Uterus (tissue), 4 donors: ENCODE data around the gene KREMEN1. TPM values are rescaled to one million over a fixed set of nuclear protein-coding genes. Genes with fewer than 3 reads are reported as not detected.
A peak's percentile ranks its signal among the peaks of the same experiment; 100 is the strongest.

Experiments
- DNase-seq, 2 donors: peaks; one replicate each; pipeline ENCODE4 v3.0.0-alpha.2; 2019 to 2020
- H3K27ac ChIP-seq, 2 donors: fragments of 200-600 bp; sonication (generic); 1 replicate in 1 of 2; 2 replicates in 1 of 2; pipeline ENCODE4 v1.5.1; 2016 to 2018
- H3K27me3 ChIP-seq, 2 donors: fragments of 200-600 bp; sonication (generic); one replicate each; pipeline ENCODE4 v1.5.1; 2018 to 2019; ENCODE audit warnings: control low read depth in 1 of 2
- H3K36me3 ChIP-seq, 2 donors: fragments of 200-600 bp; sonication (generic); one replicate each; pipeline ENCODE4 v1.5.1; 2019; ENCODE audit warnings: control low read depth in 1 of 2
- H3K4me1 ChIP-seq, 2 donors: fragments of 200-600 bp; sonication (generic); one replicate each; pipeline ENCODE4 v1.5.1; 2018 to 2019; ENCODE audit warnings: control low read depth in 1 of 2
- H3K4me3 ChIP-seq, 2 donors: fragments of 200-600 bp; sonication (generic); 1 replicate in 1 of 2; 2 replicates in 1 of 2; pipeline ENCODE4 v1.5.1; 2018 to 2019; ENCODE audit warnings: mild to moderate bottlenecking in 1 of 2
- H3K9me3 ChIP-seq, 2 donors: fragments of 200-600 bp; sonication (generic); one replicate each; pipeline ENCODE4 v1.5.1; 2019; ENCODE audit warnings: control low read depth in 1 of 2
- POLR2A ChIP-seq, 2 donors: fragments of 450-650 bp; IDR thresholded peaks; one replicate each; pipeline ENCODE4 v1.6.1; 2016; ENCODE audit warnings: antibody characterized with exemption in 2 of 2, mild to moderate bottlenecking in 1 of 2, moderate library complexity in 1 of 2
- intact Hi-C: fragments of 100-400 bp; cut with DNase I; formaldehyde crosslinking; loops from one replicate; pipeline ENCODE4 v1.15.1; 2023; ENCODE audit warnings: low total_unique reads
- total RNA-seq, 4 donors: library from RNA; depleted of rRNA in 3 of 4; stranded (reverse); fragments of >200 nt in 3 of 4; gene quantifications; one replicate each; pipeline versions ENCODE4 v1.1.0 to v1.2.4, GENCODE V29; 2014 to 2023
- TF ChIP-seq, protein P1 (sequence below), 4 experiments: fragments of 200-600 bp in 2 of 4; fragments of 450-650 bp in 2 of 4; sonication (generic) in 2 of 4; IDR thresholded peaks; one replicate each; pipeline ENCODE4 v1.5.1; 2016 to 2019; ENCODE audit warnings: antibody characterized with exemption in 4 of 4, mild to moderate bottlenecking in 2 of 4, moderate library complexity in 1 of 4
- donor health status: DM: yes; HTN: yes; CAD: no.

KREMEN1 gene
- total RNA-seq, 4 donors from 2014 or later: 5.9 to 25.1 (median 10.2) TPM

DNA sequence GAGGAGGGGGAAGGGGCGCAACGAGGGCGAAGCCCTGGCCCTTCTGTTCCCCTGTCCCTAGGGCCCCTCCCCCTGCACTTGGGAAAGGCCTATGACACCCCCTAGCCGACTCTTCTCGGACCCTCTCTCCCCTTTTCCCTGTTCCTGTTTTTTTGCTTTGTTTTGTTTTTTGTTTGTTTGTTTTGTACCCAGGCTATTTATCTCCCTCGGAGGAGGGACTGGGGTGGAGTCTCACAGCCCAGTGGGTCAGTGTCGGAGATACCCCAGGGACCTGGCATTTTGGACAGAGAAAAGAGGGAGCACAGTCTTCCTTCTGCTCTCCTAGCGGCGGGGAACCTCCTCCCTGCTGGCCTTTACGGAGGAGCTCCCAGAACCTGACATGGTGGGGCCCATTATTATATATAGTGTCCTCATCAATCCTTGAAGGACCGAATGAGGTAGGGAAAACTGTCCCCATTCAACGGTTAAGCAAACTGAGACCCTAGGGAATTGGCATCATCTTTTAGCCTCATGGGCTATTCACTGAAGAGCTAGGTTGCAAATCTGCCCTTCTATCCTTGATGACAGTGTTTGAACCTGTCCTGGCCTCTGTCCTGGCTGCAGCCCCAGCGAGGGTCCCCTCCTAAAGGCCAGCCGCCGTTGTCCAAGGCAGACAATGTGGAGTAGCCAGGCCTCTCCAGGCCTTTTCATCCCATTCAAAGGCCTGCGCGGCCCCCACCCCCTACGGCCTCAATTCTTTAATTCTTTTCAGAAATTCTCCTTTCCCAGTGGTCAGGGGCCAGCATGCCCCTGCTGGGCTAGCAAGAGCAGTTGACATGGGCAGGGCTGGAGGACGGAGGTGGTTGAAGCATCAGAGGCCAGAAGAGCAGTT lies 133.8 kb downstream of the KREMEN1 start:
- Histone ChIP-seq H3K27me3 (no peaks in the 10 kb centered on the region), H3K36me3 (no peaks in the 10 kb centered on the region), H3K27ac (peak overlapping the region in 1 of 2 donors; percentile 71), H3K9me3 (no peaks in the 10 kb centered on the region), H3K4me1 (peaks cover 0 to 10% of the 10 kb centered on the region in 2 donors), H3K4me3 (peak overlapping the region; percentile 61 to 66)
- no peak for DNase-seq
- intact Hi-C loops: no loop called here
- no peak for TF ChIP-seq POLR2A (IDR thresholded peaks at IDR 0.05)
- TF ChIP-seq, protein P1, sequence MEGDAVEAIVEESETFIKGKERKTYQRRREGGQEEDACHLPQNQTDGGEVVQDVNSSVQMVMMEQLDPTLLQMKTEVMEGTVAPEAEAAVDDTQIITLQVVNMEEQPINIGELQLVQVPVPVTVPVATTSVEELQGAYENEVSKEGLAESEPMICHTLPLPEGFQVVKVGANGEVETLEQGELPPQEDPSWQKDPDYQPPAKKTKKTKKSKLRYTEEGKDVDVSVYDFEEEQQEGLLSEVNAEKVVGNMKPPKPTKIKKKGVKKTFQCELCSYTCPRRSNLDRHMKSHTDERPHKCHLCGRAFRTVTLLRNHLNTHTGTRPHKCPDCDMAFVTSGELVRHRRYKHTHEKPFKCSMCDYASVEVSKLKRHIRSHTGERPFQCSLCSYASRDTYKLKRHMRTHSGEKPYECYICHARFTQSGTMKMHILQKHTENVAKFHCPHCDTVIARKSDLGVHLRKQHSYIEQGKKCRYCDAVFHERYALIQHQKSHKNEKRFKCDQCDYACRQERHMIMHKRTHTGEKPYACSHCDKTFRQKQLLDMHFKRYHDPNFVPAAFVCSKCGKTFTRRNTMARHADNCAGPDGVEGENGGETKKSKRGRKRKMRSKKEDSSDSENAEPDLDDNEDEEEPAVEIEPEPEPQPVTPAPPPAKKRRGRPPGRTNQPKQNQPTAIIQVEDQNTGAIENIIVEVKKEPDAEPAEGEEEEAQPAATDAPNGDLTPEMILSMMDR (IDR thresholded peaks at IDR 0.05): no peak

DNA sequence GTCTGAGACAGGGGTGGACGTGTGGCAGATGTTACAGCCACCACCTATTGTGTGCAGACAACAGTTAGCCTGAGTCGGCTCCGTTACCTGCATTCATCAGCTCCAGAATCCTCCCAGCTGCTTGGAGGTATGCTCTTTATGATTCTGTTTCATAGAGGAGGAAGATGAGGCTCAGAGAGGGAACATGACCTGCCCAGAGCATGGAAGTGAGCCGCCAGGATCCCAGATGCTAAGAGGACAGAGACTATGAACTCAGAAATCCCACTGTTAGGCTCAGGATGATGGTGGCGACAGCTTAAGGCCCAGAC lies 134.4 kb downstream of the KREMEN1 start:
- Histone ChIP-seq H3K4me3 (no peak overlapping the region), H3K27ac (no peak overlapping the region), H3K36me3 (no peaks in the 10 kb centered on the region), H3K4me1 (peaks cover 0 to 7% of the 10 kb centered on the region in 2 donors), H3K27me3 (no peaks in the 10 kb centered on the region), H3K9me3 (no peaks in the 10 kb centered on the region)
- DNase-seq: no peak
- TF ChIP-seq POLR2A (IDR thresholded peaks at IDR 0.05): no peak
- TF ChIP-seq, protein P1 (IDR thresholded peaks at IDR 0.05): no peak
- intact Hi-C loops: no loop called here

DNA sequence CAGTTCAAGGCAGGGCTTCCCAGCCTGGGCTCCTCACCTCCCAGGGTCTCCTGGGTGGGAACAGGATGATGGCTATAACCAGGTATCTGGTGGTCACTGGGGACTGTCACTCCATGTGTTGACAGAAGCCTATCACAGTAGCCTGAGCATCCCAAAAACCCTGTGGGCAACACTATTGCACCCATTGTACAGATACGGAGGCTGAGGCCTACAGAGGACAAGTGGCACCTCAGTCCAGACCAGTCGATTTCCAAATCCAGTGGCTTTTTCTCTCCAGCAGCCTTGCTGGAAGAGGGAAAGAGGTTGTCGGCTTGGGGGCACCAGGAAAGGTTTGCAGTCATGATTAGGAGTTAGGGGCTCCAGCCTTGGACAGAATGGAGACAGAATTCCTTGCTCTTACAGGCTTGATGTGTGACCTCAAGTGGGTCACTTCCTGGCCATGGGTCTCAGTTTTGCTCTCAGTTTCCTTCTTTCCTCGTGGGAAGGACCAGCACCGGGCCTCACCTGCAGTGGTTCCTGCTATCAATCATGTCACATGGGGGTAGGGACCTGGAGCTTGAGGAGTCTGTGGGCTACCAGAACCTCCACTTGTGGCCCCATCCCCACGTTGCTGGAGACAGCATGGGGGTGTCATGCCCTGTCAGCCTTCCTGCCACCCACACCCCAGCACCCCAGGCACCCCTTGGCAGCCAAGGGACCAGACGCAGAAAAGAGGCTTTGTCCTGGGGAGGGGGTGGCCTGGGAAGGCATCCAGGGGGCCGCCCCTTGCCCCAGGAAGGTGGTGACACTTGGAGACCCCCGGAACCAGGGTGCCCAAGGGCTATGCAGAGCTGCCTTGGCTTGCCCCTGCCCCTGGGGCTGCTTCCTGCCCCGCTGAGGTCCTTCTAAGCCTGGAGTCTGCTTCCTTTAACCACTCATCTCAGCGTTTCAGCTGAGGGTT lies 135.0 kb downstream of the KREMEN1 start:
- Histone ChIP-seq H3K27me3 (no peaks in the 10 kb centered on the region), H3K9me3 (no peaks in the 10 kb centered on the region), H3K36me3 (no peaks in the 10 kb centered on the region), H3K4me1 (peaks cover 0 to 5% of the 10 kb centered on the region in 2 donors), H3K4me3 (no peak overlapping the region), H3K27ac (no peak overlapping the region)
- DNase-seq: no peak
- intact Hi-C loops: no loop called here
- TF ChIP-seq, protein P1 (IDR thresholded peaks at IDR 0.05): no peak
- no peak for TF ChIP-seq POLR2A (IDR thresholded peaks at IDR 0.05)

DNA sequence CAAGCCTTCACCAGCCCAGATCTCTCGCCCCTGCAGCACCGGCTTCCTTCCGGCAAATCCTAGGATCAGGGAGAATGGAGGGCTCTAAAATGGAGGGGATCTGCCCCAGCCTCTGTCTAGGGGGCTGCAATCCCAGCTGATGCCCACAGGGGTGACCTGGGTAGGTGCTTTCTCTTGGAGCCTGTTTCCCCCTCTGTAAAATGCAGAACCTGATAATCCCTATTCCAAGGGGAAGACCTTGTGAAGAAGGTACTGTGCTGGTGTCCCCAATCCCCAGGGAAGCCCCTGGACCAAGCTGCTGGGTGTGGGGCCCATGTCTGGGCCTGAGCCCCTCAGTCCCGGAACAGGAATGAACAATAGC lies 135.6 kb downstream of the KREMEN1 start:
- H3K27ac ChIP-seq: no peak overlapping the region
- TF ChIP-seq POLR2A (IDR thresholded peaks at IDR 0.05): no peak
- TF ChIP-seq, protein P1 (IDR thresholded peaks at IDR 0.05): no peak
- no peaks in the 10 kb centered on the region for H3K9me3 ChIP-seq
- H3K36me3 ChIP-seq: no peaks in the 10 kb centered on the region
- no peak overlapping the region for H3K4me3 ChIP-seq
- peaks cover 0 to 5% of the 10 kb centered on the region in 2 donors for H3K4me1 ChIP-seq
- DNase-seq: no peak
- H3K27me3 ChIP-seq: no peaks in the 10 kb centered on the region
- intact Hi-C loops: no loop called here
